IPS-NIHi7 (cell line): ENCODE measurements around the gene HADH.

Experiments used
- DNase-seq: peaks from one replicate; pipeline ENCODE4 v3.0.0; 2012; ENCODE audit warnings: mixed read lengths; ENCODE audit errors: extremely low spot score

HADH gene

DNA sequence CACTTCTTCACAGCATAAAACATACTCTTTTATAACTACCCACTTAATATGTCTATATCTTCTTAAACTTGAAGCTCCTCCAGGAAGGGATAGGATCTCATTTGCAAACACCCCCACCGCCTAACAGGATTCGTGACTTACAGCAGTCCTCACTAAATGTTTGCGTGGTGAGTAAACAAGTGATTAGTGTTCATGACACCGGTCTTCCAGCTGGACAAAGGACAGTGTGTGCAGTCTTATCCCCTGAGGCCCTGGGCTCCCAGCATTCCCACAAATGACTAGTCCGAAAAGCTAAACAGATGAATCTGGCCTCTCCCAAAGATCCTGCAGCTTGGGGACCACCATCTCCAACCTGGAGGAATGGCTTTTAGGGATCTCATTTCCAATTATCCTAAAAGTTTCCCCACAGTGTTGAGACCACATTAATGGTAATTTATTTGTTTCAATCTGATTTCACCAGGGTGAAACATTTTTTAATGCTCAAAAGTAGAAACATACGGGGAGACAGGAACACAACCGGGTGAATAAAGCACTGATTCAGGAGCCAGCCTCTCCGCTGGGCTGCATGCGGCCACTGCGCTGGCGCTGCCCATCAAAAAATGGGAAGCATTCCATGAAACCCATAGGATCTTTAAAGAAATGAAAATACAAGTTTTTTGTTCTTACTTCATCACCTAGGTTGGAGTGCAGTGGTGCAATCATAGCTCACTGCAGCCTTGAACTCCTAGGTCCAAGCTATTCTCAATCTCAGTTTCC is 69.2 kb downstream of the HADH start:
- DNase-seq = no peak

DNA sequence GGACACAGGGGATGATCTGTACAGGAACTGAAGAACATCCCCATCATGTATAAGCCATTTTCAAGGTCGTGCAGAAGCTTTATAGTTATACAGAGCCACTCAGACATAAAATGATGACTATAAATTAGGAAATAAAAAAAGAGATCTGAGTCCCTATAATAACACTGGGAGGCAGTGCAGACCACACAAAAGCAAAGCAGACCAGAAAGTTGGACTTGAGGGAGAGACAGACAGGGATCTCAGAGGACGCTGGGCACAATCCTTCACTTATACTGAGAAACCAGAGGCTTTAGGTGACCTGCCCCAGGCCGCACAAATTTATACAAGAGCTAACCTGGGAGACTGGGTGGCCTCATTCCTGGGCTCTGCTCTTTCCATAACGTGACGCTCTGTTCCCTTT is 70.5 kb downstream of the HADH start:
- peak; percentile 45 for DNase-seq

DNA sequence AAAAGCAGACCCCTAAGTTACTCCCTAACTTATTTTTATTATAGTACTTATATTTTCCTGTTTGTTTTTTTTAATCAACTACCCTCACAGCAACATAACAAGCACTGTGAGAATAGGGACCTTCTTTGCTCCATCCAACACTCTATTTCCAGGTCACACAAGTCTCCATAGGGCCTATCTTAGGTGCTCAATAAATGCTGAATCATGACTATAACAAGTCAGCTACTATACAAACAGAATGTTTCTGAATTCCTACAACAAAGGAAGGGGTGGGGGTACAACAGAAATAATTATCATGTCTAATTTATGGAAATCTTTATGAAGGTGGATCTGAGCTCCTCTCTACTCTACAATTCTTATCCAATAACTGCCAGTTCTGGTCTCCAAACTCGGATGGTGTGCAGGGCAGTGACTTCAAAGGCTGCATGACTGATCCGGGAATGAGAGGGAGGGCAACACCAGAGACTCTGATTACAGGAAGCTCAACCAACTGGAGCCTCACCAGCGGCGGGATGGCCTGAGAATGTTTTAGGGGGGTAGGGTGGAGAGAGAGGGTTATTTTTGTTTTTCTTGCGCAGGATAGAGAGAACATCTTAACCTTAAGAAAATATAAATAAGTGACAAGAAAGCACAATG is 71.1 kb downstream of the HADH start:
- DNase-seq = no peak

DNA sequence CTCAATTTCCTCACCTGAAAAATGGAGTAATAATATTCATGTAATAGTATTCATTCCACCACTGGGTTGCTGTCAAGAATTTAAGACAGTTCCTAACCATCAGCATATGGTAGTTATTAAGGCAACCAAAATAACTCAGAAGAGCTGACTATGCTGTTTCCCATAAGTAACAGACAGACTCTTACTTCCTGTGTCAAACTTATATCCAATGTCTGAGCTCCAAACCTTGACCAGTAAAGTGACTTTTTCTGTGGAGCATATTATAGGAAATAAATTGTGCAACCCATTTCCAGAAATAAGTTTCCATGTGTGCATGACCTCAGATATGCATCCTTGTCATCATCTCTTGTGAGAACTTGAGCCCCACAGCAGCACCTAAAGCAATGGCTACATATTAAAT is 78.8 kb downstream of the HADH start:
- no peak for DNase-seq

DNA sequence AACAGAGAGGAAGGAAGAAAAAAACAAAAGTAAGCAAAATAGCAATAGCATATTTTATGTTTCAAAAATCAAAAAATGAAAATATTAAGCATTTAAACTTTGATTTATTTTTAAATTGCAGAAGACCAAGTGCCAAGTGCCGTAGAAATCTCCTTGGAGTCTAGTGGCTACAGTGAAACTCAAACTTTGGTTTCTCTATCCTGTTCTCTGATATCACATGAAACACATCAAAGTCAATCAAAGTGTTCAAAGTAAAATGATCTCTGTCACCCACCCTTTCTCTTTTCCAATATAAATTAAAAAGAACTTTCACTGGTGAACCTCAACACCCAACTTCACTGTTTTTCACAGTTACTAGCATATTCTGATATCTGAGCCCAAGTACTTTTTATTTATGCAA is 81.1 kb downstream of the HADH start:
- no peak for DNase-seq

DNA sequence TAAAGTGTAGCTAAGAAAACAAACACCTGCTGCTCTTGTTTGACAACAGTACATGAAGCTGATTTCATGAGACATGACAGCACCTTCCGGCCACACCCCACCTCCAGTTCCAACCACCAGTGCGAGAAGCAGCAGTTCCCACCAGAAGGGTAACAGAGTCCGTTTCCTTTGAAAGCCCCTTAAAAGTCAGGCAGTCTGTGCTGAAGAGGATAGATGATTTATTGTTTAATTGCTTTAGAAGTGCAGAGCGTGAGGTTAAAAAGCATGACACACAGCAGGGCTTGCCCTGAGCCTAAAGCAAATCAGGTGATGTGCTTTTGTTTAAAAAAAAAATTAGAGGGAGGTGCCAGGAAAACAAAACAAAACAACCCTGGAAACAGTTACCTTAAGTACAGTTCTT is 82.6 kb downstream of the HADH start:
- DNase-seq = no peak

DNA sequence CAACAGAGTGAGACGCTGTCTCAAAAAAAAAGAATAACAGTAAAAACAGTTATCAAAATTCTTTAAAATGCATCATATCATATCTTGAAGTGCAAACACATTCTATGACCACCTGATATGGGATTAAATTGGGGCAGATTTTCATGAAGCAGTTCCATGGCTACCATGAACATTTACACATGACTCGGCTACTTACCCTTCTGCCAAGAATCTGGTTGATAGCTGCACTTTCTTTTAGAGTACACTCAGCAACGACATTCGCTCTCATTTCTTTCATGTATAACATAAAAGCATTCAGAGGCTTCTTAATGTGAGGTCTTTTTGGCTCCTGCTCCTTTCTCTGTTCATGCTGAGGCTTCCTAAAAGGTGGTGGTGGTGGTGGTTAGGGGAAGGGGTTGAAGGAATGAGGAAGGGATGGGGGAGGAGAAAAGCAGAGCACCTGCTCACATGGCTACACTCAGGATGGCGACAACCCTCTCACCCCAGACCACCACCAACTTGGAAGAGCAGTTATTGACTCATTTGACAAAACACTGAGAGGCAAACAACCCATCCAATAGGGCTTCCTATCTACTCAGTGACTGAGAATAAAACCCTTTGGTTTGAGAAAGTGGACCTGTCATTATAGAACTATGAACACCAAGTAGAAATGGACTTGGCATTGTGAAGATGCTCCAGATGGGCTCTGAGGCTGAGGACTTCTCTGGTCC is 88.5 kb downstream of the HADH start:
- no peak for DNase-seq

DNA sequence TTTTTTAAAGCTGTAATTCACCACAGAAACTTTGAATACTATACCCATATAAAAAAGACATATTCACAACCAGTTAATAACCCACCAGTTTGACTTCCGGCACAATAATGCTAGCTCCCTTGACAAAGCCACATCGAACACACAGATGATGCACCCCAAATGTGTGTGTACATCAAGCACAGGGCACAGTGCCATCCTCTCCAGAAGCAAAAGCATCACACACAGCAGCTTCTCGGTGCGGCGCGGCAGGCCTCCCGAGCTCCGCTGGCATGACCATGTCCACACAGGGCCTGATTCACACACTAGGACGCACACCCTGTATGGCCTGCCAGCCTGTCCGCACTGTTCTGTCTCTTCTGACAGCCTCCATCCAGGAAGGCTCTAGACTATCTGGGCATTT is 91.1 kb downstream of the HADH start:
- no peak for DNase-seq

DNA sequence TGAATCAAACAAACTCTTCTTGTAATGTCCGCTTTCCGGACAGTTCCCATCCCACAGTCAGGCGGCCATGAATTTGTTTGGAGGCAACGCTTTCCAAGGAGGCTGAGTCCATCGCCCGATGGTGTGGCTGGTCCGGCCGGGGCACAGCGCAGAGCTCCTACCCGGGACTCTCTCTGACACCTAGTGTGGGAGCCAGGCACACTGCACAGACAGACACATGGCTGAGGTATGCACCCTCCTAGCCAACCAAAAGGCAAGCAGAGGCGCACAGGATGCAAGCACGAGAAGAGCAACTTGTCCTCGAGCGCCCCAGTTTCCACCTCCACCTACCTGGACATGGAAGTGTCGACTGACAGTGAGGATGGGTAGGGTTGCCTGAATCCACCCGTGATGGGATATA is 91.6 kb downstream of the HADH start:
- DNase-seq = no peak
